Activated T-helper 1 cell treated with anti-CD3 and anti-CD28 coated beads, Interleukin-12 subunit alpha, Interleukin-12 subunit beta, Interleukin-2, Interleukin-4 antibody, amounts not matched to agents 30 ng/mL and 10 ng/mL and 1 ng/mL, durations not matched to agents 14 hours and 24 hours and 36 hours (primary cell): Measurements from ENCODE around the gene PRKAR1B. TPM values are rescaled to one million over a fixed set of nuclear protein-coding genes. Genes with fewer than 3 reads are reported as not detected.
"Not testable (repeated sequence)": the region's sequence is repeated elsewhere in the genome, so short reads cannot be mapped to it uniquely, and the experiment has no call there.

ENCODE experiments used
- DNase-seq: peaks from one replicate; pipeline ENCODE4 v3.0.0; 2021; ENCODE audit warnings: low spot score
- H3K27ac Mint-ChIP-seq: one replicate; pipeline ENCODE4 v1.8.0; 2021; ENCODE audit warnings: mild to moderate bottlenecking, mixed read lengths
- H3K27me3 Mint-ChIP-seq: one replicate; pipeline ENCODE4 v1.8.0; 2022; ENCODE audit warnings: mild to moderate bottlenecking, moderate library complexity, mixed read lengths; ENCODE audit not compliant: insufficient read depth
- H3K36me3 Mint-ChIP-seq: one replicate; pipeline ENCODE4 v1.8.0; 2021; ENCODE audit warnings: low read depth, mixed read lengths
- H3K4me1 Mint-ChIP-seq: one replicate; pipeline ENCODE4 v1.8.0; 2021; ENCODE audit warnings: low read depth, mixed read lengths
- H3K4me3 Mint-ChIP-seq: one replicate; pipeline ENCODE4 v1.8.0; 2021; ENCODE audit warnings: mild to moderate bottlenecking, moderate library complexity, mixed read lengths
- H3K9me3 Mint-ChIP-seq: one replicate; pipeline ENCODE4 v1.8.0; 2021; ENCODE audit warnings: mixed read lengths
- intact Hi-C: fragments of 100-400 bp; cut with micrococcal nuclease; formaldehyde crosslinking; loops from one replicate; pipeline ENCODE4 v1.15.1; 2024
- total RNA-seq: library from RNA; stranded (reverse); gene quantifications from 2 replicates; pipeline ENCODE4 v1.2.3, GENCODE V29; 2022

Gene PRKAR1B
- total RNA-seq, 1 donor from 2014 or later: 37.8 TPM

DNA sequence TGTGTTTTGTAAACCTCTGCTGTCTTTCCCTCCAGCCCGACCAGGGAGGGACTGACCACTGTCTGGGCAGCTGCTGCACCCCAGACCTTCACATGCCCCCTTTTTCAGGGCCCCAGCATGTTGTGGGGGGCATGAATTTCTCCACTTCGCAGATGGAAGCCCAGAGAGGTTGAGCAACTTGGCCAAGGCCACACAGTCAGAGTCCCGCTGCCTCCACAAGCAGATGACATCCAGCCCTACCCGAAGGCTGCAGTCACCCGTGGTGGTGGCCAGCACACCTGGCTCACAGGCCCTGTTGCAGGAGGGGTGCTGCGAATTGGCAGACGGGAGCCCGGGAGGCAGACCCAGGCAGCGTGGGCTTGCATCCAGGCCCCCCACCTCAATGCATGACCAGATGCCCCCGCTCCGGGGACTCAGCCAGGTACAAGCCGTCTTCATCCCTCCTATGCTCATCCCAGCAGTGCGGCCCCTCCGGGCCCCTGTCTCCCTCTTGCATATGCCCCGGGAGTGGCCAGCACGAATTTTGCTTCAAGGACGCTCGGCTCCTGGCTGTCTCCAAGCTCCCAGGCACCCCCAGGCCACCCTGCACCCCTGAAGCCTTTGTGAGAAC is 171.4 kb downstream of the PRKAR1B start:
- H3K9me3 Mint-ChIP-seq: no peaks in the 10 kb centered on the region
- no peaks in the 10 kb centered on the region for H3K4me1 Mint-ChIP-seq
- no peaks in the 10 kb centered on the region for H3K36me3 Mint-ChIP-seq
- DNase-seq: no peak
- no peak overlapping the region for H3K27ac Mint-ChIP-seq
- no peak overlapping the region for H3K4me3 Mint-ChIP-seq
- intact Hi-C loops: no loop called here
- no peaks in the 10 kb centered on the region for H3K27me3 Mint-ChIP-seq

DNA sequence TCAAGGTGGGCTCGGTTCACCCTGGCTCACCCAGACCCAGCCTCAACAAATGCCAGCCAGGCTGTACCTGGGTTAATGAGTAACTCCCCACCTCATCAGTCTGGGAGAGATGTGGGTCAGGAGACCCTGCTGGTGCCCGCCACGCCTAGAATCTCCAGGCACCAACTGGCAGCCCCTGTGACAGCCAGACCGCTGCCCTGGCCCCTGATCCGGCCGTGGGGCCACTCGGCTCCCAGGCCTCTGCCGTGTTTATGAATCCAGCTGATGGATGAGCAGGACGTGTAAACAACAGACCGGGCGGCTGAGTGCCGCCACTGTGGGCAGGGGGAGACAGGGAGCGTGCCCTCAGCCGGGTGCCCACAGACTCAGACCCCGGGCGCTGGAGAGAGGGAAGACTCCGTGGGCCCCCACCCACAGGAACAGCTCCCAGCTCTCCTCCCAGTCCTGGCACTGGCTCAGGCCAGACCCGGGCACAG is 173.4 kb downstream of the PRKAR1B start:
- H3K9me3 Mint-ChIP-seq: no peaks in the 10 kb centered on the region
- H3K27me3 Mint-ChIP-seq: no peaks in the 10 kb centered on the region
- H3K36me3 Mint-ChIP-seq: no peaks in the 10 kb centered on the region
- no peak for DNase-seq
- intact Hi-C loops: no loop called here
- no peaks in the 10 kb centered on the region for H3K4me1 Mint-ChIP-seq
- H3K27ac Mint-ChIP-seq: no peak overlapping the region
- no peak overlapping the region for H3K4me3 Mint-ChIP-seq

GRCh38 chr7:552868-553635 is 174.0 kb downstream of the PRKAR1B start:
- intact Hi-C loops: no loop called here
- Mint-ChIP-seq H3K4me3 (no peak overlapping the region), H3K27ac (no peak overlapping the region), H3K27me3 (no peaks in the 10 kb centered on the region), H3K36me3 (no peaks in the 10 kb centered on the region), H3K9me3 (no peaks in the 10 kb centered on the region), H3K4me1 (no peaks in the 10 kb centered on the region)
- DNase-seq: no peak

DNA sequence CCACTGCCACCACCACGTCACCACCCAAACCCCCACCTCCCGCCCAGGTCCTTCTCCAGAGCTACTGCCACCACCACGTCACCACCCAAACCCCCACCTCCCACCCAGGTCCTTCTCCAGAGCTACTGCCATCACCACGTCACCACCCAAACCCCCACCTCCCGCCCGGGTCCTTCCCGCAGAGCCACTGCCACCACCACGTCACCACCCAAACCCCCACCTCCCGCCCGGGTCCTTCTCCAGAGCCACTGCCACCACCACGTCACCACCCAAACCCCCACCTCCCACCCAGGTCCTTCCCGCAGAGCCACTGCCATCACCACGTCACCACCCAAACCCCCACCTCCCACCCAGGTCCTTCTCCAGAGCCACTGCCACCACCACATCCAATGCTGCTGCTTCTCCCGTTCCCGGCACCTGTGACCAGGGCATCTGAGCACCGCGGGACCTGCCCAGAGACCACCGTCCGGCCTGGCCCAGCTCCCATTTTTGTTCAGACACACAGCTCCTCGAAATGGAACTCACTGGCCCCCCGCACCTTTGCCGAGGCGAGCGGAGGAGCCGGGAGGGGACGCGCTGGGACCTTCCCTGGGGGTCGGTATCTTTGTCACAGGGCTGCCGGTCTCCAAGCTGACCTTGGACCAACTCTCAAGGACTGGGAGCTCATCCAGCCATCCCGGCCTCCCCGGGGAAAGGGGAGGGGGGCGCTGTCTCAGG is 174.8 kb downstream of the PRKAR1B start:
- H3K27me3 Mint-ChIP-seq, DNase-seq, H3K4me1 Mint-ChIP-seq, H3K27ac Mint-ChIP-seq, H3K9me3 Mint-ChIP-seq, H3K36me3 Mint-ChIP-seq, H3K4me3 Mint-ChIP-seq, intact Hi-C loops: not testable (repeated sequence)

DNA sequence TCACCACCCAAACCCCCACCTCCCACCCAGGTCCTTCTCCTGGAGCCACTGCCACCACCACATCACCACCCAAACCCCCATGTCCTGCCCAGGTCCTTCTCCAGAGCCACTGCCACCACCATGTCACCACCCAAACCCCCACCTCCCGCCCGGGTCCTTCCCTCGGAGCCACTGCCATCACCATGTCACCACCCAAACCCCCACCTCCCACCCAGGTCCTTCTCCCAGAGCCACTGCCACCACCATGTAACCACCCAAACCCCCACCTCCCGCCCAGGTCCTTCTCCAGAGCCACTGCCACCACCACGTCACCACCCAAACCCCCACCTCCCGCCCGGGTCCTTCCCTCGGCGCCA is 175.5 kb downstream of the PRKAR1B start:
- H3K4me3 Mint-ChIP-seq, H3K4me1 Mint-ChIP-seq, H3K36me3 Mint-ChIP-seq, DNase-seq, H3K9me3 Mint-ChIP-seq, H3K27me3 Mint-ChIP-seq, H3K27ac Mint-ChIP-seq, intact Hi-C loops: not testable (repeated sequence)

GRCh38 chr7:550881-551614 is 176.0 kb downstream of the PRKAR1B start:
- no peaks in the 10 kb centered on the region for H3K36me3 Mint-ChIP-seq
- intact Hi-C loops: no loop called here
- H3K27me3 Mint-ChIP-seq: no peaks in the 10 kb centered on the region
- no peak overlapping the region for H3K4me3 Mint-ChIP-seq
- no peak overlapping the region for H3K27ac Mint-ChIP-seq
- H3K9me3 Mint-ChIP-seq: no peaks in the 10 kb centered on the region
- H3K4me1 Mint-ChIP-seq: no peaks in the 10 kb centered on the region
- DNase-seq: no peak

- H3K4me3 Mint-ChIP-seq: no peak overlapping the region
- H3K27ac Mint-ChIP-seq: no peak overlapping the region
- no peaks in the 10 kb centered on the region for H3K4me1 Mint-ChIP-seq
- intact Hi-C loops: no loop called here
- peaks cover 5% of the 10 kb centered on the region for H3K9me3 Mint-ChIP-seq
- H3K36me3 Mint-ChIP-seq: no peaks in the 10 kb centered on the region
- no peak for DNase-seq
- H3K27me3 Mint-ChIP-seq: no peaks in the 10 kb centered on the region
These were observed 177.0 kb downstream of the PRKAR1B start for GRCh38 chr7:549891-550625.

DNA sequence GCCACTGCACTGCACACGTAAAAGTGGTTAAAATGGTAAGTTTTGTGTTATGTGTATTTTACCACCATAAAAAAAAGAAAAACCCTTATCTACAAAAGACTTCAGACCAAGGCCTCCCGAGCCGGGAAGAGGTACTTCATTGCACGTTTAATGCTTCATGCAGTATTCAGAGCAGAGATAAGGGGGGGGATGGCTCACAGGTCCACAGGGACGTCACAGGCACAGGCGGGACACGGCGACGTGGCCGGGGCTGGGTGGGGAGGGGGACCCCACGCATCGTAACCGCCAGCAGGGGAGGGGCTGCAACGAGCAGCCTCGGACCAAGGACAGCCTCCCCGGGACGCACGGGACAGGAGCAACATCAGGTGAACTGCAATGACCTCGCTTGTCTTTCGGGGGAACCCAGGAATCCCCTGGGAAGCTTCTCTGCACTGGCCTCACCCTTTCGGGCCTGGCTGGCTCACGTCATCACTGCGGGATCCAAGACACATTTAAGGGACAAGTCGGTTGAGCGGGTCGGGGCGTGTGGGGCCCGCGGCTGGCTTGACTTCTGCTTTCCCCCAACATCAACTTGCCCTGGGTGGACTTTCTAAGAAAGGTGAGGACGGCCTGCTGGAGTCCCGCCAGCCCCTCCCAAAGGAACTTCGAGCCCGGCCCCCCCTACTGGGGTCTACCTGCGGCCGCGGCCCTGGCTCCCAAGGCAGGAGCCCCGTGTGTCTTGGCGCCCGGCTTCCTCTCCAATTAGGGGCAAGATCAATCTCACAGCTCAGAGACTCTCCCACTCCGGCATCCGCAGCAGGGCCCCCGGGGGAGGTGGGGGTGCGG is 177.8 kb downstream of the PRKAR1B start:
- Mint-ChIP-seq H3K36me3 (no peaks in the 10 kb centered on the region), H3K4me3 (no peak overlapping the region), H3K27ac (no peak overlapping the region), H3K9me3 (peaks cover 5% of the 10 kb centered on the region), H3K27me3 (no peaks in the 10 kb centered on the region), H3K4me1 (no peaks in the 10 kb centered on the region)
- DNase-seq: no peak
- intact Hi-C loops: no loop called here

DNA sequence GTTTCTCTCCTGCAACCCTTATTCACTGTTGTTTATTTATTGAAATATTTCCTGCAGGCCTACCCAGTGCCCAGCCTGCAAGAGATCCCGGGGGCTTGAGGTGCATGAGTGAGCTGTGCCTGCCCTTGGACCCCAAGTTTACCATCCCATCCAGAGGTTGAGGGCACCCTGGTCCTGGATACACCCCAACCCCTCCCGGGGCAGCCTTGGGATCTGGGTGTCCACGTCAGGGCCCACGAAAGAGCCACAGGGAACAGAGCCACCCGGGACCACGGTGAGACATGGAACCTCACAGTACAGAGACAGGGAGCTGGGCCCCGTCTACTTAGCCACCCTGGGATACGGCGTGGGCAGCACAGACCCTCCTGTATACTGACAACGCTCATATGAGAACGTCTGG is 178.7 kb downstream of the PRKAR1B start:
- DNase-seq: no peak
- Mint-ChIP-seq H3K9me3 (peaks cover 5% of the 10 kb centered on the region), H3K36me3 (no peaks in the 10 kb centered on the region), H3K4me3 (no peak overlapping the region), H3K27ac (no peak overlapping the region), H3K4me1 (no peaks in the 10 kb centered on the region), H3K27me3 (no peaks in the 10 kb centered on the region)
- intact Hi-C loops: no loop called here

GRCh38 chr7:545470-545869 is 181.6 kb downstream of the PRKAR1B start:
- H3K27me3 Mint-ChIP-seq: no peaks in the 10 kb centered on the region
- intact Hi-C loops: no loop called here
- H3K4me3 Mint-ChIP-seq: no peak overlapping the region
- no peaks in the 10 kb centered on the region for H3K4me1 Mint-ChIP-seq
- no peak overlapping the region for H3K27ac Mint-ChIP-seq
- DNase-seq: no peak
- no peaks in the 10 kb centered on the region for H3K36me3 Mint-ChIP-seq
- peaks cover 5% of the 10 kb centered on the region for H3K9me3 Mint-ChIP-seq

GRCh38 chr7:544338-545221 is 182.5 kb downstream of the PRKAR1B start:
- no peaks in the 10 kb centered on the region for H3K36me3 Mint-ChIP-seq
- intact Hi-C loops: no loop called here
- no peaks in the 10 kb centered on the region for H3K27me3 Mint-ChIP-seq
- H3K27ac Mint-ChIP-seq: no peak overlapping the region
- no peaks in the 10 kb centered on the region for H3K4me1 Mint-ChIP-seq
- peaks cover 5% of the 10 kb centered on the region for H3K9me3 Mint-ChIP-seq
- no peak overlapping the region for H3K4me3 Mint-ChIP-seq
- DNase-seq: no peak
